Measurements from ENCODE around the gene DTX3L.
"Not testable (repeated sequence)": the region's sequence is repeated elsewhere in the genome, so short reads cannot be mapped to it uniquely, and the experiment has no call there.

The DTX3L gene

DNA sequence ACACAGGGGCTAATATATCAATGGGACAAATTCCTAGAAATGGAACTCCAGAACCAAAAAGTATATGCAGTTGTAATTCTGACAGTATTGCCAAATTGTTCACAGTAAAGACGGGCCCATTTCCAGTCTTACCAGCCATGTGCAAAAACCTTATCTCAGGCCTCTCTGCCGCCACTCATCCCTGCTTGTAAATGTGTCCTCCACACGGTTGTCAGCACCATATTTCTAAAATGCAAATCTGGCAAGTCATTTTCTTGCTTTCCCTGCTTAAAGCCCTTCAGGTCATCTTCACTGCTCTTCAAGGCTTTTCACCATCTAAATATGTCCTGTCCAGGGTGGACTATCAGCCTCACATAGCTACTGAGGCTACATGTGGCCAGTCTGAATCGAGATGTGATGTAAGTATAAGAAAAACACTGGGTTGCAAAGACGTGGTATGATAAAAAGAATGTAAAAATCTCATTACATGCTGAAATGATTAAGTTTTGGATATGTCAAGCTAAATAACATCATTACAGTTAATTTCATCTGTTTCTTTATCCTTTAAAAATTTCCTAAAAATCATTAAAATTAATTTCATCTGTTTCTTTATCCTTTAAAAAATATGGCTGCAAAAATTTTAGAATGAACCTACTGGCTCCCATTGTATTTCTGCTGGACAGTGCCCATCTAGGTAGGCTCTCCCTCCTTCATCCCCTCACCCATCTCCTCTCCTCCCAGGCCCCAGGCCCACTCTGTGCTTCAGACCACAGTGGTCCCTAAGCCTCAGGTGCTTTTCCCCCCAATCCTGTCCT is 1.0 kb upstream of the DTX3L start:
- no peak for DNase-seq

DNA sequence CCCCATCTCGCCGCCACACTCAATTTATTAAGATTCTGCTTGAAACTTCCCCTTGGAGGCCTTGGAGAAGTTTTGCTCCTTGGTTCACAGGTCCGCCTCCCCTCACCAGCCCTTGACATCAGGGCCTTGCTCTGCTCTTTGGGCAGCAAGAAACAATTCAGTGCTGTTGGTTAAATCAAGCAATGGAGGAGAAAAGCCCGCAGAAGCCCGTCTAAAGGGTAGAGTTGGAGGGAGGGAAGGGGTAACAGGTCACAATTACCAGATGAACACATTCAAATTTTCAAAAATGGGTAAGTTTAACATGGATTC is 467 bp upstream of the DTX3L start:
- no peak for DNase-seq

DNA sequence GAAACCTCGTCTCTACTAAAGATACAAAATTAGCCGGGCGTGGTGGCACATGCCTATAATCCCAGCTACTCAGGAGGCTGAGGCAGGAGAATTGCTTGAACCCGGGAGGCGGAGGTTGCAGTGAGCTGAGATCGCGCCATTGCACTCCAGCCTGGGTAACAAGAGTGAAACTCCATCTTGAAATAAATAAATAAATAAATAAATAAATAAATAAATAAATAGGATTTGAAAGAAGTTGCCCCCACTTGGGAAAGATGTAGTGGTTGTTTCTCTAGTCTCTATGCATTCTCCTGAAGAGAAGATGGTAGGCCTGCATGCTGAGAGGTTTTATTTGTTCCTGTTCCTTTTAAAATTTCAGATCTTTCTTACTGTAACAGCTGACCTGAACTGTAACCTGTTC is 4.0 kb downstream of the DTX3L start:
- DNase-seq: not testable (repeated sequence)

DNA sequence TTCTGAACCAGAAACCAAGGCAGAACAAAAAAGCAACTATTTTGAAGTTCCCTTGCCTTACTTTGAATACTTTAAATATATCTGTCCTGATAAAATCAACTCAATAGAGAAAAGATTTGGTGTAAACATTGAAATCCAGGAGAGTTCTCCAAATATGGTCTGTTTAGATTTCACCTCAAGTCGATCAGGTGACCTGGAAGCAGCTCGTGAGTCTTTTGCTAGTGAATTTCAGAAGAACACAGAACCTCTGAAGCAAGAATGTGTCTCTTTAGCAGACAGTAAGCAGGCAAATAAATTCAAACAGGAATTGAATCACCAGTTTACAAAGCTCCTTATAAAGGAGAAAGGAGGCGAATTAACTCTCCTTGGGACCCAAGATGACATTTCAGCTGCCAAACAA is 4.6 kb downstream of the DTX3L start:
- DNase-seq: no peak

DNA sequence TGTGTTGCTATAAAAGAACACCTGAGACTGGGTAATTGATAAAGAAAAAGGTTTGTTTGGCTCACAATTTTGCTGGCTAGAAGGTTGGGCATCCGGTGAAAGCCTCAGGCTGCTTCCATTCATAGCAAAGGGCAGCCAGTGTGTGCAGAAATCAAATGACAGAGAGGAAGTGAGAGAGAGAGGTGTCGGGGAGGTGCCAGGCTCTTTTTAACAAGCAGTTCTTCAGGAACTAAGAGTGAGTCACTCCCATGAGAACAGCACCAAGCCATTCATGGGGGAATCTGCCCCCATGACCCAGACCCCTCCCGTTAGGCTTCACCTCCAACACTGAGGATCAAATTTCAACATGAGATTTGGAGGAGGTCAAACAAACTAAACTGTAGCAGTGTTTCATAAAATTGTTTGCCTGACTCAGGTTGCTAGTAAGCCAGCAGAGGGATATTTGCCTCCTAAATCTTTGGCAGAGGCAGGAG is 8.8 kb downstream of the DTX3L start:
- no peak for DNase-seq

DNA sequence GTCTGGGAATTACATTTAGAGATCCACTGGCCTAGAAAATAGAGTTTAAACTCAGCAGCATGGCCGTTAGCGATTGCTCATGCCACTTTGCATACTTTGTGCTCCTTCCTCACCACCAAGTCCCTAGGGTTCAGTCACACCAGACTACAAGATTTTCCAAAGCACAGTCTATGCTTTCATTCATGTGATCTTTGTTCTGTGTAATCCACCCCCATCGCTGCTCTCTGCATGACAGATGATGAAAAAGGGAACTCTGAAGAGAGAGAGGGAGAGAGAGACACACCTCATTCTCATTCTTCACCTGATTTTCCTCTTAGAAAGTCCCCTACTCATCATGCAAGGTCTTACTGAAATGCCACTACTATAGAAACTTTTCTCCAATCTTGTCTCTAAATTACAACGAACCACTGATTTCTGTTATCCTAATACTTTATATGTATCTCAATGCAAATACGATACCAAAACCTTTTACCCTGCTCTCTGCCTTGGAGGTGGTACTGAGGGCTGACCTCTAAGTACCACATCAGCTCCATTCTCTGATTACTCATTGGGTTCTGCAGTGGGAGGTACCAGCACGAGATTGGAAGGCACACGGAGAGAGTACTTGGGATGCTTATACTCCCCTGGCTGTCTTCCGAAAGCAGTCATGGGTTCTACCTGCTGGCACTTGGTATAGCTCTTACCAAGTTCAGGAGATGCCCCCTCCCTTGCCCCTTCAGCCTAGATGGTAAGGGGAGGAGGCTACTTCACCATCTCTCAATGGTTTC is 12.2 kb downstream of the DTX3L start:
- DNase-seq: no peak

DNA sequence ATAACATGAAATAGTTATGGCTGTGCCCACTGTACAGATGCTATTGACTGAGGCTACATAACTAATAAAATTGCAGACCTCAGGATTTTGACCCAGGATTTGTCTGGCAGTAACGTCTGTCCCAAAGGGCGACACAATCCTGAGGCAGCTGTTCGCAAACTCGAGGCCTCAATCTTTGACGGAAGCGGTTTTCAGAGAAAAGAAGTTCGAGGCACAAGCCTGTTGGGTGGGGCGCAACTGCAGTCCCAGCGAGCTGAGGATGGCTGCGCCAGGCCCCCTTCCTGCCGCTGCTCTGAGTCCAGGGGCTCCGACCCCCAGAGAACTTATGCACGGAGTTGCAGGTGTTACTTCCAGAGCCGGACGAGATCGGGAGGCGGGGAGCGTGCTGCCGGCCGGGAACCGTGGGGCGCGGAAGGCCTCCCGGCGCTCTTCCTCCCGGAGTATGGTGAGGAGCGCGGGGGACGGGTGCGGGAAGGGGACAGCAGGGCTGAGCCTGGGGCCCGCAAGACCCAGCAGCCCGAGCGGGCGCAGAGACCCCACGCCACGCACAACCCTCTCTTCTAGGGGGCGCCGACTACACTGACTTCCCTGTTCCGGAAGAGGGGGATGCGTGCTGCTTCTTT is 13.4 kb downstream of the DTX3L start, which contains the start of gene PARP15:
TSS of gene PARP15 (plus strand) at position 242 of the 623 bp plus-strand sequence. CDS start at position 260, 18 bp downstream.
- DNase-seq: no peak

DNA sequence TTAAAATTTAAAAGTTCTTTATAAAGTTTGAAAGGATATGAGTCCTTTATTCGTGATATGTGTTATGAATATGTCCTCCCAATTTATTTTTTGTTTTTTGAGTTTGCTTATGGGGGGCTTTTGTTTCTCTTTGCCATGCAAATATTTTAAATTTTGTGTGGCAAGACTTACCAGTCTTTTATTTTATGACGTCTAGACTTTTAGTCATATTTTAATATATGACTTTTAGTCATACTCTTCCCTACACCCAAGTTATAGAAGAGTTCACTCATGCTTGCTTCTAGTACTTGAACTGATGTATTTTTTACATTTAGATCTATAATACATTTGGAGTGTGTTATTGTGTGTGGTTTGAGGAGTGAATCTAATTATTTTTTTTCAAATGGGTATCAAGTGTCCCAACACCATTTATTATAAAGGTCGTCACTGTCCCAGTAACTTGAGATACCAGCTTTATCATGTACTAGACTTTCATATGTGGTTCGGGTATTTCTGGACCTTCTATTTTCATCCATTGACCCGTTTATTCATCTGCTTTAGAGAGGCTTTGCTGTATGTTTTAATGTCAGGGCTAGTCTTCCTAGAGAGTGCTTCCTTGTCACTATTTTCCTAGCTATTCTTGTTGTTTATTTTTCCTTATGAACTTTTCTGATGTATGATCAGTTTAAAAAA is 14.1 kb downstream of the DTX3L start:
- DNase-seq: no peak

DNA sequence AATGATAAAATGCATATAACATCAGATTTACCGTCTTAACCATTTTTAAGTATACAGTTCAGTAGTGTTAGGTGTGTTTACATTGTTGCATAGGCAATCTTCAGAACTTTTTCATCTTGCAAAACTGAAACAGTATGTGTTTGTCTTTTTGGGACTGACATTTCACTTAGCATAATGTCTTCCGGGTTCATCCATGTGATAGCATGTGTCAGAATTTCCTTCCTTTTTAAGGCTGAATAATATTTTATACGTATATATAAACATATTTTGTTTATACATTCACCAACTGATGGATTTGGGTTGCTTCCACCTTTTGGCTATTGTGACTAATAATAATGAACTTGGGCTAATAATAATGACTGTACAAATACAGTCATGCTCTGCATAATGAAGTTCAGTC is 16.3 kb downstream of the DTX3L start:
- no peak for DNase-seq

DNA sequence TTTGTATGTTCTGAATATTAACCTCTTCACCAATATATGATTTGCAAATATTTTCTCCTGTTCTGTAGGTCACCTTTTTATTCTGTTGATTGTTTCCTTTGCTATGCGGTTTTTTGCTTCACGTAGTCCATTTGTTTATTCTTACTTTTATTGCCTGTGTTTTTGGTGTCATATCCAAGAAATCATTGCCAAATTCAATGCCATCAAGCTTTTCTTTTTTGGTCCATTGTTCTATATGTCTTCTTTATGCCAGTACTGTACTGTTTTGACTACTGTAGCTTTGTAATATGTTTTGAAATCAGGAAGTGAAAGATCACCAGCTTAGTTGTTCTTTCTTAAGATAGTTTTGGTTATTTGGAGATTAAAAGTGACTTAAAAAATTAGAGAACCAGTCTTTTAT is 17.5 kb downstream of the DTX3L start:
- no peak for DNase-seq

DNA sequence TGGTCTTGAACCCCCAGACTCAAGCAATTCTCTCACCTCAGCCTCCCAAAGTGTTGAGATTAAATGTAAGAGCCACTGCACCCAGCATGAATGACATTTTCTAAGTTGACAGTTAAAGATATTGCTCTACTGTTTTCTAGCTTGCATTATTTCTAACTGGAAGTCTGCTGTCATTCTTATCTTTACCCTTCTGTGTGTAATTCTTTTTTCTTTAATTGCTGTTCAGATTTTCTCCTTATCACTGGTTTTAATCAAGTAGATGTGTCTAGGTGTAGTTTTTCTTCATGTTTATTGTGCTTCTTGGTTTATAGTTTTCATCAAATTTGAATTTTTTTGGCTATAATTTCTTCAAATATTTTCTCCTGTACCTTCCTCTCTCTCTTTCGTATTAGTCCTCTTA is 18.3 kb downstream of the DTX3L start:
- no peak for DNase-seq

DNA sequence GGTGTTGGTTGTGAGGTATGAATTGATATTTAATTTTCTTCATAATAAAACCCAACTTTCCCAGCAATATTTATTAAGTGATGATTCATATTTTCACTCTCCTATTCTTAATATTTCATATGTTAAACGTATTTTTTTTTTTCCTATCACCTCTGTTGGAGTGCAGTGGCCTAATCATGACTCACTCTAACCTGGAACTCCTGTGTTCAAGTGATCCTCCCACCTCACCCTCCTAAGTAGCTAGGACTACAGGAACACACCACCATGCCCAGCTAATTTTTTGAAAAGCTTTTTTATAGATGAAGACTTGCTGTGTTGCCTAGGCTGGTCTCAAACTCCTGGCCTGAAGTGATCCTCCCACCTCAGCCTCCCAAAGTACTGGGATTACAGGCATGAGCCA is 22.0 kb downstream of the DTX3L start:
- no peak for DNase-seq

DNA sequence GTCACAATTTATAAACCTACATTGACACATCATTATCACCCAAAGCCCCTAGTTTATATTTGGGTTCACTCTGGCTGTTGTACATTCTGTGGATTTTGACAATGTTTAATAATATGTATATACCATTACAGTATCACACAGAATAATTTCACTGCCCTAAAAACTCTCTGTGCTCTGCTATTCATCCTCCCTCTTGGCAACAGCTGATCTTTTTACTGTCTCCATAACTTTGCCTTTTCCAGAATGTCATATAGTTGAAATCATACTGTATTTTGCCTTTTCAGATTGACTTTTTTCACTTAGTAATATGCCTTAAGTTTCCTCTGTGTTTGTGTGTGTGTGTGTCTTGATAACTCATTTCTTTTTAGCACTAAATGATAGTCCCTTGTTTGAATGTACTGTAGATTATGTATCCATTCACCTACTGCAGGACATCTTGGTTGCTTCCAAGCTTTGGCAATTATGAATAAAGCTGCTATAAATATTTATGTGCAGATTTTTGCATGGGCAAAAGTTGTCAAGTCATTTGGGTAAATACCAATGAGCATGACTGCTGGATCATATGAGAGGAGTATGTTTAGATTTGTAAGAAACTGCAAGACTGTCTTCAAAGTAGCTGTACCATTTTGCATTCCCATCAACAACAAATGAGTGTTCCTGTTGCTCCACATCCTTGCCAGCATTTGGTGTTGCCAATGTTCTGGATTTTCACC is 22.8 kb downstream of the DTX3L start:
- no peak for DNase-seq

DNA sequence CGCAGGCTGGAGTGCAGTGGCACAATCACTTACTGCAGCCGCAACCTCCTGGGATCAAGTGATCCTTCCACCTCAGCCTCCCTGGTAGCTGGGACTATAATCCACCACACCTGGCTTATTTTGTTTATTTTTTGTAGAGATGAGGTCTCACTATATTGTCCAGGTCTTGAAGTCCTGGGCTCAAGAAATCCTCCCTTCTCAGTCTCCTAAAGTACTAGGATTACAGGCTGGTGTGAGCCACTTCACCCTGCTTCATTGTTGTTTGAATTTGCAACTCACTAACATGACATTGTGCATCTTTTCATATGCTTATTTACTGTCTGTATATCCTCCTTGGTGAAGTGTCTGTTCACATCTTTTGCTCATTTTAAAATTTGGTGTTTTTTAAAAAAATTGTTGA is 23.4 kb downstream of the DTX3L start:
- no peak for DNase-seq

DNA sequence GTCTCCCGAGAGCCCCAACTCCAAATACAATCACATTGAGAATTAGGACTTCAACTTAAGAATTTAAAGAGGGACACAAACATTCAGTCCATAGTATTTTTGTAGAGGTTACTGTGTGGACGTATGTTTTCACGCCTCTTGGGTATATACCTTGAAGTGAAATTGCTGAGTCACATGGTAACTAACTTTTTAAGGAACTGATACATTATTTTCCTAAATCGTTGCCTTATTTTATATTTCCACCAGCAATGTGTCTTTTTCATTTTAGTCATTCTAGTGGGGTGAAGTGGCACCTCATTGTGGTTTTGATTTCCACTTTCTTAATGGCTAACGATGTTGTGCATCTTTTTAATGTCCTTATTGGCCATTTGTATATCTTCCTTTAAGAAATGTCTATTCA is 25.2 kb downstream of the DTX3L start:
- no peak for DNase-seq

DNA sequence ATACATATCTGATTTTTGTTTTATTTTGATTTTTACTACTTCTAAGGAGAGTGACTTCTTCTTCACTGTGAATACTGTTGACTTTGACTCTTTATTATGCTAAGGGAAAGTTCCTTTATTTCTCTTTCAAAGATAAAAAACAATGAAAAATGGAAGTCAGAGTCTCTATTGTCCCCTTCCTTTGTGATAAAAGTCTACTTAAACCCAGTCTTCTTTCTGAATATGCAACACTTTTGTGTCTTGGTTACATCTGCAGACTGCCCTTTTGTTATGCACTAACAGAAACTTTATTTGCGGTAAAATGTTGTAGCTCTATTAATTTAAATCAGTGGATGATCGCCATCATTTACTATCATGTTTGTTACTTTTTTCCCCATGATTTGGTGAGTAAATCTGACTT is 26.5 kb downstream of the DTX3L start:
- DNase-seq: no peak

DNA sequence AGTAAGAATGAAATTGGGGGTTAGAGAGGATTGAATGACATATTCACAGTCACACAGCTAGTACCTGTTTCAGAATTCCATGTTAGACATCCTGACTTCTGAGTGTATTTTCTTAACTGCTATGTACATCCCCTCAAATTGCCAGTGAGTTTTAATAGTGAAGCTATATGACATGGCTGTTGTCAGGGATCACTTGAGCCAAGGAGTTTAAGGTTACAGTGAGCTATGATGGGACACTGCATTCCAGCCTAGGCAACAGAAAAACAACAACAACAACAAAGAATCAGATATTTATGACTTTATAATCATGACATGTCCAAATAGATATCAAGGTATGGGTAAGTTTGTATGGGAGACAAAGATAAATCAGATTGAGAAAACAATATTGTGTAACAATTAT is 29.9 kb downstream of the DTX3L start:
- no peak for DNase-seq

DNA sequence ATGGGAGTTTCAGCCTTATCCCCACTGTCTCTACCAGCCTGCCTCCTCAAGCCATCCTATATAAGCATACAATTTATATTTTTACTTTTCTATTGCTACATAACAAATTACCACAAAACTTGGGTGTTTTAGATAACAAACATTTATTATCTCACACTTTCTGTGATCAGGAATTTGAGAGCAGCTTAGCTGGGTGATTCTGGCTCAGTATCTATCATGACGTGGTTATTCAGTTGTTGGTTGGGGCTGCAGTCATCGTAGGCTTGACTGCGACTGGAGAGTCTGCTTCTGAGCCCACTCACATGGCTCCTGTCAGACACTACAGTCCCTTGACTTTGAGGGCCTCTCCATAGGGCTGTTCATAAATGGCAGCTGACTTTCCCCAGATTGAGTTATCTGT is 34.0 kb downstream of the DTX3L start:
- no peak for DNase-seq

DNA sequence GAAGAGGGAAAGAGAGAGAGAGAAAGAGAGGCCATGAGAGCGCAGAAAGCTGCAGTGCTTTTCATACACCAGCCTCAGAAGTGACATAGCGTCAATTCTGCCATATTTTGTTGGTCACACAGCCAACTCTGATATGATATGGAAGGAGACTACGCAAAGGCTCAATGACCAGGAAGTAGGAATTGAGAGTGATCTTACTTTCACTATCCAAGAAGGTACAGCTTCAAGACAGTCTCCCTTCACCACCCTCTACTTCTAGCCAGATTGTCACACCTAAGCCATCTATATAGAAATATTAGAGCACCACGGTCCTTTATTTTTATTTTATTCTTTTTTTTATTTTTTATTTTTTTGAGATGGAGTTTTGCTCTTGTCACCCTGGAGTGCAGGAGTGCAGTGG is 34.4 kb downstream of the DTX3L start:
- no peak for DNase-seq

DNA sequence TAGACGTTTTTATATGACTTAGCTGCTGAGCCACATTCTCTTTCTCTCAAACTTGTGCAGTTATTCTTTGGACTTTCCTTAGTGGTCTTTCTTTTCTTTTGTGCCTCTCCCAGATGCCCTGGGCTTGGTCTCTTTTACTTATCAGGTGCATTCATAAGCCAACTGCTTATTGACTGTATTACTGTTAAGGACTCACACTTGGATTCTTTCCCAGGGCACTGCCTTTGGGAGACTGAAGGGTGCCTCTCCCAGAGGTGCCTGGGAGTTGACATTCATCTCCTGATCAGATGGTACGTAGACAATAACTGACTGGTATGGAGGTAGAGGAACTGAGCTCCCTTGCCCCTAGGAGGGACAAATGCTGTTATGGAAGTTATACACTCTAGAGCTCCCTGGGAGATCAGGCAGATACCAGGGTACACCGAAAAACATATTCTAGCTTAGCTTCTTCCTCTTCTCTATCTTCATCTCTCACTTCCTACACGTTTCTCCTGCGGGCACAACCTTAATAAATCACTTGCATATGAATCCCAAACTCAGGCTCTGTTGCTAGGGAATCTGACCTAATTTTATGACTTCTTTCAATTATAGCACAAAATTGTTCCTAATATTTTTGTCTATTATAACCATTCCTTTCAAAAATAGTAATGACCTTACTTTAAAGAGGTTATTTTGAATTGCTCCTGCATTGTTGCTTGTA is 38.0 kb downstream of the DTX3L start:
- no peak for DNase-seq

DNA sequence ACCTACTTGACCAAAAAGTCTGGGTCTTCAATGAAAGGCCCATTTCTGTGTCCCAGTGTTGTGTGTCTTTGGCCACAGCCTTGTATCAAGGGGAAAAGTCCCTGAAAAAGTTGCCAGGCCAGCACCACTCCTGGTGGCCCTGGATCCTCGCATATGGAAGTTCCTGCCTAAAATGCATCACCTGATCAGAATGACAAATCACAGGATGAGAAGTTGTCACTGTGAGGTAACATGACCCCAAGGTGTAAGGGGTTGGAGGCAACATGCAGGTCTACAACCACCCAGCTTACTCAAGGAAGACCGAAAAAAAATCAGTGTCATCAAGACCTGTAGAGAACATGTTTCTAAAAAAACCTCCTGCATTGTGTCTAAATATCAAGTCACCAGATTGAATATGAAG is 38.9 kb downstream of the DTX3L start:
- DNase-seq: no peak

DNA sequence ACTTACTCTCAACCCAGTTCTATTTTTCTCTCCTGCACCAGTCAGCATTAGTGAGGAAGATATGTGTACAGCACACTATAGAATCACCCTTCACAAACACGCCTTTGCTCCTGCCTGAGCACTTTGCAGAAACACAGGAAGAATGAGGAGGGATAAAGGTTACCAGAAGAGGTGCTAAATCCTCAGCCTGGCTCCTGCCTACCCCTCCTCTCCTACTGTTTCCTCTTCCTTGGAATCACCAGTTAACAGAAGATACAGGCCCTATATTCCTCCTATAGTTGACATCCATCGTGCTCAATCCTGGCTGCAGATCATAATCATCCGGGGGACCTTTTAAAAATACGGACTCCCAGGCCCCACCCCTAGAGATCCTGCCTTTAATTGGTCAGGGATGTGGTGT is 42.2 kb downstream of the DTX3L start:
- no peak for DNase-seq
